DOHH2 (cell line): ENCODE results near the gene SLC49A3.

Experiments
- EZH2phosphoT487 ChIP-seq: fragments of 200-600 bp; sonication (generic); IDR thresholded peaks from 2 replicates; pipeline ENCODE4 v1.6.1; 2017; ENCODE audit warnings: borderline replicate concordance, mild to moderate bottlenecking, antibody characterized with exemption, low read length, moderate library complexity, mixed read lengths
- TF ChIP-seq, protein P1 (sequence below): fragments of 200-600 bp; sonication (generic); IDR thresholded peaks from one replicate; pipeline ENCODE4 v1.5.1; 2014; ENCODE audit warnings: antibody characterized with exemption, mild to moderate bottlenecking, low read depth, low read length; ENCODE audit not compliant: poor library complexity, severe bottlenecking

DNA sequence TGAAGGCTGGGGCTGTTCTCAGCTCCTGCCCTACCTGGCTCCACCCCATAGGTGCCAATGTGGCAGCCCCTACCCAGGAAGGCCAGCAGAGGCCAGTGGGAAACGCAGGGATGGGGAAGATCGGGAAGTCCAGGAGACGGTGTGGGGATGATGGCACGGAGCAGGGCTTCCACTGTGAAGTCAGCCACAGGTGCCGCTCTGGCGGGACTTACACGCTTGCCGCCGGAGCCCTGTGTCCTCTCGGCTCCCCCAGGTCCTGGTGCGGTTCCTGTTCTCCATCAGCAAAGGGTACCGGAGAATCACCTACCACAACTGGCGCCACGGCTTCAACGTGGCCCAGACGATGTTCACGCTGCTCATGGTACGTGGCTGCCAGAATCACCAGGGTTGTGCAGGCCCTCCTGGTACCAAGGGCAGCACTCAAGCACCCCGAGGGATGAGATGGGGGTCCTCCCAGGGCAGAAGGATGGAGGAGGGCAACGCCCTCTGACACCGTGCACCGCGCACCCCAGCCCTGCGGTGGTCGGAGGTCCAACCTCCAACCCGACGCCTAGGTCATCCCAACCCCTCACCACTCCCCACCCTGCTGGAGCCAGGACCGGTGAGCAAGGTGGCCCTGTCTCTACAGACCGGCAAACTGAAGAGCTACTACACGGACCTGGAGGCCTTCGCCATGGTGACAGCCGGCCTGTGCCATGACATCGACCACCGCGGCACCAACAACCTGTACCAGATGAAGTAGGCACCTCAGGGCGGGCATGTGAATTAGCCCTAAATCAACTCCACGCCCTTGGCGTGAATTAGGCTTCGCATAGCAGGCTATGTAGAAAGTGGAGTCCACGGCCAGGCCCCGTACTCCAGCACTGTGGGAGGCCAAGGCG lies 26.8 kb downstream of the SLC49A3 start:
- TF ChIP-seq, protein P1, sequence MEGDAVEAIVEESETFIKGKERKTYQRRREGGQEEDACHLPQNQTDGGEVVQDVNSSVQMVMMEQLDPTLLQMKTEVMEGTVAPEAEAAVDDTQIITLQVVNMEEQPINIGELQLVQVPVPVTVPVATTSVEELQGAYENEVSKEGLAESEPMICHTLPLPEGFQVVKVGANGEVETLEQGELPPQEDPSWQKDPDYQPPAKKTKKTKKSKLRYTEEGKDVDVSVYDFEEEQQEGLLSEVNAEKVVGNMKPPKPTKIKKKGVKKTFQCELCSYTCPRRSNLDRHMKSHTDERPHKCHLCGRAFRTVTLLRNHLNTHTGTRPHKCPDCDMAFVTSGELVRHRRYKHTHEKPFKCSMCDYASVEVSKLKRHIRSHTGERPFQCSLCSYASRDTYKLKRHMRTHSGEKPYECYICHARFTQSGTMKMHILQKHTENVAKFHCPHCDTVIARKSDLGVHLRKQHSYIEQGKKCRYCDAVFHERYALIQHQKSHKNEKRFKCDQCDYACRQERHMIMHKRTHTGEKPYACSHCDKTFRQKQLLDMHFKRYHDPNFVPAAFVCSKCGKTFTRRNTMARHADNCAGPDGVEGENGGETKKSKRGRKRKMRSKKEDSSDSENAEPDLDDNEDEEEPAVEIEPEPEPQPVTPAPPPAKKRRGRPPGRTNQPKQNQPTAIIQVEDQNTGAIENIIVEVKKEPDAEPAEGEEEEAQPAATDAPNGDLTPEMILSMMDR = no peak
- no peak for TF ChIP-seq EZH2phosphoT487
